ENCODE results near the gene NFASC. TPM values are rescaled to one million over a fixed set of nuclear protein-coding genes. Genes with fewer than 3 reads are reported as not detected.
A peak's percentile ranks its signal among the peaks of the same experiment; 100 is the strongest.

The NFASC gene
- total RNA-seq, 1 donor, result 36.9 TPM

- Histone ChIP-seq H3K4me1 (ENCODE audit: insufficient read depth, low read length) (peaks cover 4% of the 10 kb centered on the region), H3K4me2 (ENCODE audit: insufficient read depth, low read length) (no peak overlapping the region), H3K27ac (ENCODE audit: low read depth, low read length) (no peak overlapping the region), H4K20me1 (ENCODE audit: insufficient read depth, low read length) (no peaks in the 10 kb centered on the region), H3K79me2 (ENCODE audit: insufficient read depth, low read length) (no peaks in the 10 kb centered on the region), H3K9me3 (ENCODE audit: low read depth, low read length) (no peaks in the 10 kb centered on the region), H2AFZ (ENCODE audit: low read length) (no peak overlapping the region), H3K36me3 (ENCODE audit: insufficient read depth, low read length) (no peaks in the 10 kb centered on the region), H3K4me3 (ENCODE audit: insufficient read depth, low read length) (no peak overlapping the region), H3K27me3 (ENCODE audit: insufficient read depth, low read length) (no peaks in the 10 kb centered on the region)
- DNase-seq (ENCODE audit: insufficient read length, low spot score, missing footprints), result peak; percentile 38
- no peak for TF ChIP-seq CTCF (IDR thresholded peaks at IDR 0.05; ENCODE audit: extremely low read depth, low read depth, low read length)
Observed at GRCh38 chr1:205071801-205072200, 201.1 kb downstream of the NFASC start.

GRCh38 chr1:205072286-205072685 lies 201.6 kb downstream of the NFASC start:
- H3K4me3 ChIP-seq (ENCODE audit: insufficient read depth, low read length), result no peak overlapping the region
- H4K20me1 ChIP-seq (ENCODE audit: insufficient read depth, low read length), result no peaks in the 10 kb centered on the region
- no peak for DNase-seq (ENCODE audit: insufficient read length, low spot score, missing footprints)
- no peaks in the 10 kb centered on the region for H3K9me3 ChIP-seq (ENCODE audit: low read depth, low read length)
- H3K27ac ChIP-seq (ENCODE audit: low read depth, low read length), result no peak overlapping the region
- no peak for TF ChIP-seq CTCF (IDR thresholded peaks at IDR 0.05; ENCODE audit: extremely low read depth, low read depth, low read length)
- H3K79me2 ChIP-seq (ENCODE audit: insufficient read depth, low read length), result no peaks in the 10 kb centered on the region
- H3K4me2 ChIP-seq (ENCODE audit: insufficient read depth, low read length), result no peak overlapping the region
- H3K36me3 ChIP-seq (ENCODE audit: insufficient read depth, low read length), result no peaks in the 10 kb centered on the region
- H2AFZ ChIP-seq (ENCODE audit: low read length), result no peak overlapping the region
- no peaks in the 10 kb centered on the region for H3K27me3 ChIP-seq (ENCODE audit: insufficient read depth, low read length)
- peaks cover 4% of the 10 kb centered on the region for H3K4me1 ChIP-seq (ENCODE audit: insufficient read depth, low read length)

Other genes with a start within 250 kb of the NFASC start
- under 0.01 TPM in 1 of 2 replicates, not detected in the other for gene LRRN2, start 185.1 kb upstream of the NFASC start, total RNA-seq
- gene CNTN2, start 172.3 kb downstream of the NFASC start, total RNA-seq, result under 0.01 TPM in 1 of 2 replicates, not detected in the other
- gene TMEM81, start 213.6 kb downstream of the NFASC start, total RNA-seq, result 1.5 and 1.8 TPM in 2 replicates

Measured in osteoblast (primary cell).